HepG2 (cell line): Measurements from ENCODE around the gene ZMYND8. TPM values are rescaled to one million over a fixed set of nuclear protein-coding genes. Genes with fewer than 3 reads are reported as not detected.

Source experiments
- BCLAF1 ChIP-seq: fragments of 450-650 bp; IDR thresholded peaks from 2 replicates; pipeline ENCODE4 v1.6.1; 2017; ENCODE audit warnings: mild to moderate bottlenecking
- ELK4 ChIP-seq: sonication (generic); formaldehyde crosslinking; IDR thresholded peaks from 2 replicates; pipeline ENCODE4 v1.9.0; 2021; ENCODE audit warnings: missing genetic modification reagents, borderline replicate concordance
- MTF1 ChIP-seq: sonication (generic); formaldehyde crosslinking; IDR thresholded peaks from 2 replicates; pipeline ENCODE4 v1.5.0; 2020; ENCODE audit warnings: missing genetic modification reagents
- NFAT5 ChIP-seq: sonication (generic); formaldehyde crosslinking; IDR thresholded peaks from 2 replicates; pipeline ENCODE4 v1.4.0; 2020; ENCODE audit warnings: missing genetic modification reagents
- RELA ChIP-seq: sonication (generic); formaldehyde crosslinking; IDR thresholded peaks from 2 replicates; pipeline ENCODE4 v1.4.0; 2020; ENCODE audit warnings: missing genetic modification reagents
- TCF12 ChIP-seq, 2 experiments: fragments of 450-650 bp in 1 of 2; sonication (generic) in 1 of 2; formaldehyde crosslinking in 1 of 2; IDR thresholded peaks; 2 replicates each; pipeline versions ENCODE4 v1.6.1 to v1.8.0; 2017 to 2022; ENCODE audit warnings: antibody characterized with exemption in 1 of 2, mild to moderate bottlenecking in 1 of 2, missing genetic modification reagents in 1 of 2, moderate library complexity in 1 of 2
- ZNF687 ChIP-seq: sonication (generic); formaldehyde crosslinking; IDR thresholded peaks from 2 replicates; pipeline ENCODE4 v1.5.1; 2020; ENCODE audit warnings: mild to moderate bottlenecking, missing genetic modification reagents, moderate library complexity
- polyA plus RNA-seq, 8 experiments: library from polyadenylated mRNA; depleted of rRNA in 3 of 8; stranded (reverse) in 7 of 8; unstranded in 1 of 8; fragments of >200 nt; fragmentation: Illumina TruSeq in 4 of 8; extraction: Trizol in 4 of 8; gene quantifications; 2 replicates each; pipeline versions ENCODE4 v1.2.1 to v1.2.3, GENCODE V29; 2011 to 2016; ENCODE audit warnings: low read depth in 4 of 8, missing spikeins in 1 of 8, mixed read lengths in 1 of 8; ENCODE audit not compliant: insufficient read depth in 1 of 8
- total RNA-seq, 5 experiments: library from RNA; depleted of rRNA; stranded (reverse); fragments of >200 nt; fragmentation: Illumina TruSeq; extraction: Trizol; gene quantifications; 2 replicates each; pipeline ENCODE4 v1.2.3, GENCODE V29; 2016; ENCODE audit warnings: low read depth in 1 of 5
- TF ChIP-seq, protein P1 (sequence below): sonication (generic); formaldehyde crosslinking; IDR thresholded peaks from 2 replicates; pipeline ENCODE4 v1.8.0; 2022; ENCODE audit warnings: missing genetic modification reagents, mild to moderate bottlenecking, inconsistent platforms, borderline replicate concordance
- TF ChIP-seq, protein P2 (sequence below): sonication (generic); formaldehyde crosslinking; IDR thresholded peaks from 2 replicates; pipeline ENCODE4 v1.5.1; 2020; ENCODE audit warnings: mild to moderate bottlenecking, missing genetic modification reagents, borderline replicate concordance

Gene ZMYND8
- total and polyA plus RNA-seq, 2 of the 13 experiments (the other 11 are each of a cell fraction or from before 2014, with no cell fraction given), result 53.9 to 84.7 TPM

GRCh38 chr20:47238780-47239718 lies 117.5 kb downstream of the ZMYND8 start (continued):
- peak; percentile 39 for TF ChIP-seq ZNF687 (CRISPR knock-in tag)
- no peak for TF ChIP-seq TCF12 (IDR thresholded peaks at IDR 0.05)
- TF ChIP-seq TCF12 (CRISPR knock-in tag; IDR thresholded peaks at IDR 0.05), result no peak
- TF ChIP-seq BCLAF1, result no peak
- TF ChIP-seq, protein P1, sequence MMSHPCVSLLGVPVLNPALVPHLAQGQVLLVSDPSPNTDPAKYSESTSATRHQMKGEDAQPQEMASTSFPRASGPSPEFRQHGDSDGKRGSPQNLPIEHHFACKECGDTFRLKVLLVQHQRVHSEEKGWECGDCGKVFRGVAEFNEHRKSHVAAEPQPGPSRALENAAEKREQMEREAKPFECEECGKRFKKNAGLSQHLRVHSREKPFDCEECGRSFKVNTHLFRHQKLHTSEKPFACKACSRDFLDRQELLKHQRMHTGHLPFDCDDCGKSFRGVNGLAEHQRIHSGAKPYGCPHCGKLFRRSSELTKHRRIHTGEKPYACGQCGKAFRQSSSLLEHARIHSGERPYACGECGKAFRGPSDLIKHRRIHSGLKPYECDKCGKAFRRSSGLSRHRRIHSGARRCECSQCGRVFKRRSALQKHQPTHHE, result no peak
- no peak for TF ChIP-seq RELA (CRISPR knock-in tag)
- no peak for TF ChIP-seq NFAT5 (CRISPR knock-in tag)
- TF ChIP-seq, protein P2, sequence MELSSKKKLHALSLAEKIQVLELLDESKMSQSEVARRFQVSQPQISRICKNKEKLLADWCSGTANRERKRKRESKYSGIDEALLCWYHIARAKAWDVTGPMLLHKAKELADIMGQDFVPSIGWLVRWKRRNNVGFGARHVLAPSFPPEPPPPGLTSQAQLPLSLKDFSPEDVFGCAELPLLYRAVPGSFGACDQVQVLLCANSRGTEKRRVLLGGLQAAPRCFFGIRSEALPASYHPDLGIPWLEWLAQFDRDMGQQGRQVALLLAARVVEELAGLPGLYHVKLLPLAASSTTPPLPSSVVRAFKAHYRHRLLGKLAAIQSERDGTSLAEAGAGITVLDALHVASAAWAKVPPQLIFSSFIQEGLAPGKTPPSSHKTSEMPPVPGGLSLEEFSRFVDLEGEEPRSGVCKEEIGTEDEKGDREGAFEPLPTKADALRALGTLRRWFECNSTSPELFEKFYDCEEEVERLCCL, result no peak
- no peak for TF ChIP-seq ELK4 (CRISPR knock-in tag)
- TF ChIP-seq MTF1 (CRISPR knock-in tag), result no peak
